ENCODE results near the gene NBPF12.
"Not testable (repeated sequence)": the region's sequence is repeated elsewhere in the genome, so short reads cannot be mapped to it uniquely, and the experiment has no call there.

- not testable (repeated sequence) for TF ChIP-seq CTCF, POLR2A (IDR thresholded peaks at IDR 0.05)
Measured at GRCh38 chr1:146970656-146971055, 32.5 kb downstream of the NBPF12 start.

Data from testis (tissue), 2 donors.